HEK293 (cell line): ENCODE results near the gene TAF6L.
A peak's percentile ranks its signal among the peaks of the same experiment; 100 is the strongest.

Experiments
- EGR2 ChIP-seq: fragments of 450-650 bp; formaldehyde crosslinking; IDR thresholded peaks from 2 replicates; pipeline ENCODE4 v1.5.1; 2016; ENCODE audit warnings: low read depth, missing biosample characterization, missing genetic modification characterization
- KLF1 ChIP-seq: fragments of 450-650 bp; formaldehyde crosslinking; IDR thresholded peaks from 2 replicates; pipeline ENCODE4 v1.5.1; 2016; ENCODE audit warnings: missing biosample characterization, missing genetic modification characterization
- KLF8 ChIP-seq: fragments of 450-650 bp; formaldehyde crosslinking; IDR thresholded peaks from 2 replicates; pipeline ENCODE4 v1.5.1; 2016; ENCODE audit warnings: missing biosample characterization, missing genetic modification characterization
- SP2 ChIP-seq: fragments of 450-650 bp; formaldehyde crosslinking; IDR thresholded peaks from 2 replicates; pipeline ENCODE4 v1.5.1; 2016; ENCODE audit warnings: missing biosample characterization, missing genetic modification characterization
- WT1 ChIP-seq: fragments of 450-650 bp; formaldehyde crosslinking; IDR thresholded peaks from 2 replicates; pipeline ENCODE4 v1.5.1; 2016; ENCODE audit warnings: missing biosample characterization, missing genetic modification characterization
- YY2 ChIP-seq: fragments of 450-650 bp; formaldehyde crosslinking; IDR thresholded peaks from 2 replicates; pipeline ENCODE4 v1.5.1; 2016; ENCODE audit warnings: missing biosample characterization, missing genetic modification characterization
- ZNF133 ChIP-seq: fragments of 450-650 bp; formaldehyde crosslinking; IDR thresholded peaks from 2 replicates; pipeline ENCODE4 v1.5.1; 2016; ENCODE audit warnings: missing biosample characterization, missing genetic modification characterization
- ZNF157 ChIP-seq: fragments of 450-650 bp; formaldehyde crosslinking; IDR thresholded peaks from 2 replicates; pipeline ENCODE4 v1.5.1; 2016; ENCODE audit warnings: missing biosample characterization, missing genetic modification characterization
- ZNF174 ChIP-seq: fragments of 450-650 bp; formaldehyde crosslinking; IDR thresholded peaks from 2 replicates; pipeline ENCODE4 v1.5.0; 2017; ENCODE audit warnings: missing biosample characterization, mild to moderate bottlenecking, missing genetic modification characterization
- ZNF24 ChIP-seq: fragments of 450-650 bp; formaldehyde crosslinking; IDR thresholded peaks from 2 replicates; pipeline ENCODE4 v1.5.1; 2016; ENCODE audit warnings: missing biosample characterization, missing genetic modification characterization
- ZNF248 ChIP-seq: fragments of 450-650 bp; formaldehyde crosslinking; IDR thresholded peaks from 2 replicates; pipeline ENCODE4 v1.5.1; 2017; ENCODE audit warnings: missing biosample characterization, missing genetic modification characterization
- ZNF366 ChIP-seq: fragments of 450-650 bp; formaldehyde crosslinking; conservative IDR thresholded peaks from 2 replicates; pipeline ENCODE4 v1.5.1; 2016; ENCODE audit warnings: missing biosample characterization, missing genetic modification characterization
- ZNF394 ChIP-seq: fragments of 450-650 bp; formaldehyde crosslinking; IDR thresholded peaks from 2 replicates; pipeline ENCODE4 v1.5.1; 2016; ENCODE audit warnings: missing biosample characterization, missing genetic modification characterization, mild to moderate bottlenecking, moderate library complexity, borderline replicate concordance
- ZNF423 ChIP-seq: fragments of 450-650 bp; formaldehyde crosslinking; IDR thresholded peaks from 2 replicates; pipeline ENCODE4 v1.5.1; 2016; ENCODE audit warnings: missing biosample characterization, missing genetic modification characterization
- ZNF433 ChIP-seq: fragments of 450-650 bp; formaldehyde crosslinking; IDR thresholded peaks from 2 replicates; pipeline ENCODE4 v1.5.1; 2016; ENCODE audit warnings: missing biosample characterization, missing genetic modification characterization, low read depth
- ZNF600 ChIP-seq: fragments of 450-650 bp; formaldehyde crosslinking; IDR thresholded peaks from 2 replicates; pipeline ENCODE4 v1.5.1; 2016; ENCODE audit warnings: missing biosample characterization, missing genetic modification characterization
- ZNF660 ChIP-seq: fragments of 450-650 bp; IDR thresholded peaks from 2 replicates; pipeline ENCODE4 v1.5.1; 2018; ENCODE audit warnings: missing biosample characterization, mild to moderate bottlenecking, missing genetic modification characterization
- ZNF677 ChIP-seq: fragments of 450-650 bp; IDR thresholded peaks from 2 replicates; pipeline ENCODE4 v1.5.0; 2018; ENCODE audit warnings: missing biosample characterization, mild to moderate bottlenecking, missing genetic modification characterization, moderate library complexity
- ZNF768 ChIP-seq: fragments of 450-650 bp; formaldehyde crosslinking; IDR thresholded peaks from 2 replicates; pipeline ENCODE4 v1.5.1; 2018; ENCODE audit warnings: missing biosample characterization, mild to moderate bottlenecking, missing genetic modification characterization
- ZNF792 ChIP-seq: fragments of 450-650 bp; formaldehyde crosslinking; IDR thresholded peaks from 2 replicates; pipeline ENCODE4 v1.5.1; 2016; ENCODE audit warnings: missing biosample characterization, missing genetic modification characterization
- ZNF830 ChIP-seq: fragments of 450-650 bp; IDR thresholded peaks from 2 replicates; pipeline ENCODE4 v1.5.0; 2018; ENCODE audit warnings: missing biosample characterization, missing genetic modification characterization, low read depth, mild to moderate bottlenecking, moderate library complexity
- TF ChIP-seq, protein P1 (sequence below): fragments of 450-650 bp; IDR thresholded peaks from 2 replicates; pipeline ENCODE4 v1.5.1; 2018; ENCODE audit warnings: missing biosample characterization, missing genetic modification characterization
- TF ChIP-seq, protein P2 (sequence below): fragments of 450-650 bp; formaldehyde crosslinking; IDR thresholded peaks from 2 replicates; pipeline ENCODE4 v1.5.0; 2017; ENCODE audit warnings: missing biosample characterization, missing genetic modification characterization, borderline replicate concordance
- TF ChIP-seq, protein P3 (sequence below): fragments of 450-650 bp; formaldehyde crosslinking; IDR thresholded peaks from 2 replicates; pipeline ENCODE4 v1.5.1; 2016; ENCODE audit warnings: missing biosample characterization, missing genetic modification characterization, borderline replicate concordance
- TF ChIP-seq, protein P4 (sequence below): IDR thresholded peaks from 2 replicates; pipeline ENCODE4 v1.6.1; 2011; ENCODE audit warnings: mild to moderate bottlenecking, low read depth, low read length, borderline replicate concordance
- TF ChIP-seq, protein P5 (sequence below): fragments of 450-650 bp; formaldehyde crosslinking; IDR thresholded peaks from 2 replicates; pipeline ENCODE4 v1.5.1; 2016; ENCODE audit warnings: missing biosample characterization, missing genetic modification characterization

Gene TAF6L

DNA sequence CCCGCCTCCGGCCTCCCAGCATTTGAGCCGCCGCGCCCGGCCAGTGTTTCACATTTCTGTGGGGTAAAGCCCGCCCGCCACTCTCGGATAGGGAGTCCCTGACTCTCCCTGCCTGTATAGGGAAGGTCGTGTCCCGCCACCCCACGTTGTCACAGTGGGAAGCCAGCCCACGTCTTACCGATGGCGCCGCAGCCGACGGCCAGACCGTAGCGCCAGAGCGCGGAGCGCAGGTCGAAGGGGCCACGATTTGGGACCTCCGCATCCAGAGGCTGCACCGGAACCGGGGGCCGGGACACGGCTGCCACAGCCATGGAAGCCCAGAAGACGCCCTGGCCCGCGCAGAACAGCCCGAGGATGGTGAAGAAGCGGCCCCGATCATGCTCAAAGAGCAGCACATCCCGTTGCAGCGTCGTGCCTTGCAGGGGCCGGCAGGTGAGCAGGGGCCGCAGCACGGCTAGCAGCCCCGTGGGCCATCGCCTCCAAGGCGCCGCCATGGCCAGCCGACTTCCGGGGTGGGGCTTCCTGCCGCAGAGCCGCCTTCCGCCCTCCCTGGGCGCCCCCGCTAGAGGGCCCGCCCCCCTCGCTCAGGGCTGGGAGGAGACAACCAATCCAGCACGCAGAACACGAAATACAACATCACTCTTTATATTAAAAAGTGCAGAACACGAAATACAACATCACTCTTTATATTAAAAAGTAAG lies 20.5 kb downstream of the TAF6L start, which contains the start of gene TMEM223 (continued):
- TF ChIP-seq, protein P1, sequence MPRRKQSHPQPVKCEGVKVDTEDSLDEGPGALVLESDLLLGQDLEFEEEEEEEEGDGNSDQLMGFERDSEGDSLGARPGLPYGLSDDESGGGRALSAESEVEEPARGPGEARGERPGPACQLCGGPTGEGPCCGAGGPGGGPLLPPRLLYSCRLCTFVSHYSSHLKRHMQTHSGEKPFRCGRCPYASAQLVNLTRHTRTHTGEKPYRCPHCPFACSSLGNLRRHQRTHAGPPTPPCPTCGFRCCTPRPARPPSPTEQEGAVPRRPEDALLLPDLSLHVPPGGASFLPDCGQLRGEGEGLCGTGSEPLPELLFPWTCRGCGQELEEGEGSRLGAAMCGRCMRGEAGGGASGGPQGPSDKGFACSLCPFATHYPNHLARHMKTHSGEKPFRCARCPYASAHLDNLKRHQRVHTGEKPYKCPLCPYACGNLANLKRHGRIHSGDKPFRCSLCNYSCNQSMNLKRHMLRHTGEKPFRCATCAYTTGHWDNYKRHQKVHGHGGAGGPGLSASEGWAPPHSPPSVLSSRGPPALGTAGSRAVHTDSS: no peak
- TF ChIP-seq, protein P2, sequence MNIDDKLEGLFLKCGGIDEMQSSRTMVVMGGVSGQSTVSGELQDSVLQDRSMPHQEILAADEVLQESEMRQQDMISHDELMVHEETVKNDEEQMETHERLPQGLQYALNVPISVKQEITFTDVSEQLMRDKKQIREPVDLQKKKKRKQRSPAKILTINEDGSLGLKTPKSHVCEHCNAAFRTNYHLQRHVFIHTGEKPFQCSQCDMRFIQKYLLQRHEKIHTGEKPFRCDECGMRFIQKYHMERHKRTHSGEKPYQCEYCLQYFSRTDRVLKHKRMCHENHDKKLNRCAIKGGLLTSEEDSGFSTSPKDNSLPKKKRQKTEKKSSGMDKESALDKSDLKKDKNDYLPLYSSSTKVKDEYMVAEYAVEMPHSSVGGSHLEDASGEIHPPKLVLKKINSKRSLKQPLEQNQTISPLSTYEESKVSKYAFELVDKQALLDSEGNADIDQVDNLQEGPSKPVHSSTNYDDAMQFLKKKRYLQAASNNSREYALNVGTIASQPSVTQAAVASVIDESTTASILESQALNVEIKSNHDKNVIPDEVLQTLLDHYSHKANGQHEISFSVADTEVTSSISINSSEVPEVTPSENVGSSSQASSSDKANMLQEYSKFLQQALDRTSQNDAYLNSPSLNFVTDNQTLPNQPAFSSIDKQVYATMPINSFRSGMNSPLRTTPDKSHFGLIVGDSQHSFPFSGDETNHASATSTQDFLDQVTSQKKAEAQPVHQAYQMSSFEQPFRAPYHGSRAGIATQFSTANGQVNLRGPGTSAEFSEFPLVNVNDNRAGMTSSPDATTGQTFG (tag by site-specific recombination): no peak
- no peak for TF ChIP-seq ZNF133 (tag by site-specific recombination)
- TF ChIP-seq, protein P3, sequence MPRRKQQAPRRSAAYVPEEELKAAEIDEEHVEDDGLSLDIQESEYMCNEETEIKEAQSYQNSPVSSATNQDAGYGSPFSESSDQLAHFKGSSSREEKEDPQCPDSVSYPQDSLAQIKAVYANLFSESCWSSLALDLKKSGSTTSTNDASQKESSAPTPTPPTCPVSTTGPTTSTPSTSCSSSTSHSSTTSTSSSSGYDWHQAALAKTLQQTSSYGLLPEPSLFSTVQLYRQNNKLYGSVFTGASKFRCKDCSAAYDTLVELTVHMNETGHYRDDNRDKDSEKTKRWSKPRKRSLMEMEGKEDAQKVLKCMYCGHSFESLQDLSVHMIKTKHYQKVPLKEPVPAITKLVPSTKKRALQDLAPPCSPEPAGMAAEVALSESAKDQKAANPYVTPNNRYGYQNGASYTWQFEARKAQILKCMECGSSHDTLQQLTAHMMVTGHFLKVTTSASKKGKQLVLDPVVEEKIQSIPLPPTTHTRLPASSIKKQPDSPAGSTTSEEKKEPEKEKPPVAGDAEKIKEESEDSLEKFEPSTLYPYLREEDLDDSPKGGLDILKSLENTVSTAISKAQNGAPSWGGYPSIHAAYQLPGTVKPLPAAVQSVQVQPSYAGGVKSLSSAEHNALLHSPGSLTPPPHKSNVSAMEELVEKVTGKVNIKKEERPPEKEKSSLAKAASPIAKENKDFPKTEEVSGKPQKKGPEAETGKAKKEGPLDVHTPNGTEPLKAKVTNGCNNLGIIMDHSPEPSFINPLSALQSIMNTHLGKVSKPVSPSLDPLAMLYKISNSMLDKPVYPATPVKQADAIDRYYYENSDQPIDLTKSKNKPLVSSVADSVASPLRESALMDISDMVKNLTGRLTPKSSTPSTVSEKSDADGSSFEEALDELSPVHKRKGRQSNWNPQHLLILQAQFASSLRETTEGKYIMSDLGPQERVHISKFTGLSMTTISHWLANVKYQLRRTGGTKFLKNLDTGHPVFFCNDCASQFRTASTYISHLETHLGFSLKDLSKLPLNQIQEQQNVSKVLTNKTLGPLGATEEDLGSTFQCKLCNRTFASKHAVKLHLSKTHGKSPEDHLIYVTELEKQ (tag by site-specific recombination): no peak
- peak; percentile 43; the same call in 1 of the 2 replicates for TF ChIP-seq ZNF24
- TF ChIP-seq ZNF366: no peak
- TF ChIP-seq ZNF423 (tag by site-specific recombination): 0 out of 2 replicates have a peak, but pooled peaks have one; percentile 38
- peak; percentile 91 for TF ChIP-seq SP2 (tag by site-specific recombination)
- TF ChIP-seq YY2 (tag by site-specific recombination): peak; percentile 86; the same call in 1 of the 2 replicates
- no peak for TF ChIP-seq ZNF157
- TF ChIP-seq ZNF768 (tag by site-specific recombination): no peak
- TF ChIP-seq, protein P4, sequence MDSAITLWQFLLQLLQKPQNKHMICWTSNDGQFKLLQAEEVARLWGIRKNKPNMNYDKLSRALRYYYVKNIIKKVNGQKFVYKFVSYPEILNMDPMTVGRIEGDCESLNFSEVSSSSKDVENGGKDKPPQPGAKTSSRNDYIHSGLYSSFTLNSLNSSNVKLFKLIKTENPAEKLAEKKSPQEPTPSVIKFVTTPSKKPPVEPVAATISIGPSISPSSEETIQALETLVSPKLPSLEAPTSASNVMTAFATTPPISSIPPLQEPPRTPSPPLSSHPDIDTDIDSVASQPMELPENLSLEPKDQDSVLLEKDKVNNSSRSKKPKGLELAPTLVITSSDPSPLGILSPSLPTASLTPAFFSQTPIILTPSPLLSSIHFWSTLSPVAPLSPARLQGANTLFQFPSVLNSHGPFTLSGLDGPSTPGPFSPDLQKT: no peak; the same call in 1 of the 2 replicates
- TF ChIP-seq ZNF830: no peak
- TF ChIP-seq ZNF660 (tag by site-specific recombination): peak; percentile 13; the same call in 1 of the 2 replicates
- TF ChIP-seq ZNF792 (tag by site-specific recombination): no peak
- no peak for TF ChIP-seq ZNF248 (tag by site-specific recombination)
- TF ChIP-seq ZNF394 (tag by site-specific recombination): 0 out of 2 replicates have a peak, but pooled peaks have one; percentile 34
- no peak for TF ChIP-seq ZNF677 (tag by site-specific recombination)
- TF ChIP-seq EGR2 (tag by site-specific recombination): no peak; the same call in none of the 2 replicates
- TF ChIP-seq, protein P5, sequence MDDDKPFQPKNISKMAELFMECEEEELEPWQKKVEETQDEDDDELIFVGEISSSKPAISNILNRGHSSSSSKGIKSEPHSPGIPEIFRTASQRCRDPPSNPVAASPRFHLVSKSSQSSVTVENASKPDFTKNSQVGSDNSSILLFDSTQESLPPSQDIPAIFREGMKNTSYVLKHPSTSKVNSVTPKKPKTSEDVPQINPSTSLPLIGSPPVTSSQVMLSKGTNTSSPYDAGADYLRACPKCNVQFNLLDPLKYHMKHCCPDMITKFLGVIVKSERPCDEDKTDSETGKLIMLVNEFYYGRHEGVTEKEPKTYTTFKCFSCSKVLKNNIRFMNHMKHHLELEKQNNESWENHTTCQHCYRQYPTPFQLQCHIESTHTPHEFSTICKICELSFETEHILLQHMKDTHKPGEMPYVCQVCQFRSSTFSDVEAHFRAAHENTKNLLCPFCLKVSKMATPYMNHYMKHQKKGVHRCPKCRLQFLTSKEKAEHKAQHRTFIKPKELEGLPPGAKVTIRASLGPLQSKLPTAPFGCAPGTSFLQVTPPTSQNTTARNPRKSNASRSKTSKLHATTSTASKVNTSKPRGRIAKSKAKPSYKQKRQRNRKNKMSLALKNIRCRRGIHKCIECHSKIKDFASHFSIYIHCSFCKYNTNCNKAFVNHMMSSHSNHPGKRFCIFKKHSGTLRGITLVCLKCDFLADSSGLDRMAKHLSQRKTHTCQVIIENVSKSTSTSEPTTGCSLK (tag by site-specific recombination): no peak
- no peak for TF ChIP-seq ZNF433 (tag by site-specific recombination)
- TF ChIP-seq WT1 (tag by site-specific recombination): no peak
- peak; percentile 98 for TF ChIP-seq ZNF600 (tag by site-specific recombination)
- TF ChIP-seq KLF1 (tag by site-specific recombination): peak; percentile 54
- TF ChIP-seq KLF8: peak; percentile 82
- TF ChIP-seq ZNF174 (tag by site-specific recombination): no peak
